IMR-90 (cell line): Measurements from ENCODE around the gene MKS1. TPM values are rescaled to one million over a fixed set of nuclear protein-coding genes. Genes with fewer than 3 reads are reported as not detected.
A peak's percentile ranks its signal among the peaks of the same experiment; 100 is the strongest.

Experiments
- ATAC-seq: fragments of 200-7000 bp; cut with Tn5 transposase; 2 replicates; pipeline ENCODE4 v1.9.1; 2020; ENCODE audit warnings: low read depth, mild to moderate bottlenecking, moderate library complexity
- BruUV-seq: library from RNA; stranded (reverse); fragments of 400-500 nt; replicated peaks from 2 replicates; lab custom pipeline; 2021; lab: Mats Ljungman, UMichigan
- CTCF ChIA-PET: fragments of 300-600 bp; formaldehyde crosslinking; extraction: SDS; loops from one replicate; lab custom pipeline; 2021; ENCODE audit warnings: antibody characterized with exemption; lab: Yijun Ruan, JAX
- POLR2A ChIA-PET: fragments of 300-600 bp; sonication (Branson Sonifier 250); formaldehyde crosslinking; loops from one replicate; lab custom pipeline; 2022; ENCODE audit warnings: antibody characterized with exemption; ENCODE audit not compliant: unreplicated experiment; lab: Charles Lee
- DNase-seq: peaks from one replicate; pipeline ENCODE4 v3.0.0; 2013
- H2AFZ ChIP-seq: replicated peaks from 2 replicates; pipeline ENCODE3; 2013; ENCODE audit warnings: low read length, mild to moderate bottlenecking; ENCODE audit not compliant: poor library complexity
- H2AK5ac ChIP-seq: 2 replicates; pipeline ENCODE4 v1.6.1; 2013; ENCODE audit warnings: low read depth, low read length, inconsistent platforms
- H2AK9ac ChIP-seq: replicated peaks from 2 replicates; pipeline ENCODE3; 2013; ENCODE audit warnings: mild to moderate bottlenecking, low read depth, low read length, moderate library complexity; ENCODE audit not compliant: poor library complexity
- H2BK120ac ChIP-seq: 2 replicates; pipeline ENCODE4 v1.6.1; 2013; ENCODE audit warnings: low read depth, low read length, inconsistent platforms
- H2BK15ac ChIP-seq: 3 replicates; pipeline ENCODE4 v1.6.1; 2013; ENCODE audit warnings: low read depth, low read length, inconsistent platforms
- H2BK20ac ChIP-seq: 2 replicates; pipeline ENCODE4 v1.6.1; 2013; ENCODE audit warnings: low read depth, mild to moderate bottlenecking, inconsistent platforms, low read length, moderate library complexity
- H2BK5ac ChIP-seq: 2 replicates; pipeline ENCODE4 v1.6.1; 2013; ENCODE audit warnings: mild to moderate bottlenecking, low read depth, low read length, inconsistent platforms; ENCODE audit not compliant: poor library complexity, severe bottlenecking
- H3K14ac ChIP-seq: replicated peaks from 2 replicates; pipeline ENCODE4 v1.6.1; 2013; ENCODE audit warnings: low read depth, low read length, inconsistent platforms
- H3K18ac ChIP-seq: 2 replicates; pipeline ENCODE4 v1.6.1; 2013; ENCODE audit warnings: low read depth, low read length, control low read depth
- H3K23ac ChIP-seq: 2 replicates; pipeline ENCODE4 v1.6.1; 2013; ENCODE audit warnings: low read depth, low read length, inconsistent platforms
- H3K27ac ChIP-seq: 2 replicates; pipeline ENCODE4 v1.5.1; 2013; ENCODE audit warnings: mild to moderate bottlenecking, control low read depth, low read length; ENCODE audit not compliant: insufficient read depth
- H3K27me3 ChIP-seq: 2 replicates; pipeline ENCODE4 v1.6.1; 2013; ENCODE audit warnings: low read length; ENCODE audit not compliant: control insufficient read depth, insufficient read depth
- H3K36me3 ChIP-seq: 2 replicates; pipeline ENCODE4 v1.6.1; 2013; ENCODE audit warnings: low read length, mixed read lengths; ENCODE audit not compliant: control insufficient read depth, insufficient read depth
- H3K4ac ChIP-seq: 2 replicates; pipeline ENCODE4 v1.6.1; 2013; ENCODE audit warnings: low read depth, low read length, inconsistent platforms
- H3K4me1 ChIP-seq: 2 replicates; pipeline ENCODE4 v1.6.1; 2013; ENCODE audit warnings: low read length, mixed read lengths; ENCODE audit not compliant: control insufficient read depth, insufficient read depth
- H3K4me2 ChIP-seq: 2 replicates; pipeline ENCODE4 v1.6.1; 2013; ENCODE audit warnings: low read depth, mild to moderate bottlenecking, control low read depth, low read length, moderate library complexity
- H3K4me3 ChIP-seq: 2 replicates; pipeline ENCODE4 v1.5.1; 2013; ENCODE audit warnings: low read depth, mild to moderate bottlenecking, control low read depth, low read length, moderate library complexity; ENCODE audit not compliant: insufficient read depth
- H3K56ac ChIP-seq: 2 replicates; pipeline ENCODE4 v1.6.1; 2013; ENCODE audit warnings: low read length, inconsistent platforms; ENCODE audit not compliant: insufficient read depth; ENCODE audit errors: extremely low read depth
- H3K79me1 ChIP-seq, 2 experiments: 2 replicates each; pipeline ENCODE4 v1.6.1; 2013; ENCODE audit warnings: low read length in 2 of 2, inconsistent platforms in 1 of 2, low read depth in 1 of 2
- H3K9ac ChIP-seq: 2 replicates; pipeline ENCODE4 v1.6.1; 2013; ENCODE audit warnings: low read depth, low read length, control low read depth
- H3K9me1 ChIP-seq: 2 replicates; pipeline ENCODE4 v1.6.1; 2013; ENCODE audit warnings: low read length, inconsistent platforms; ENCODE audit not compliant: insufficient read depth
- H3K9me3 ChIP-seq: 2 replicates; pipeline ENCODE4 v1.6.1; 2013; ENCODE audit warnings: low read length; ENCODE audit not compliant: control insufficient read depth, insufficient read depth
- H4K20me1 ChIP-seq: 2 replicates; pipeline ENCODE4 v1.6.1; 2013; ENCODE audit warnings: low read length, inconsistent platforms; ENCODE audit not compliant: insufficient read depth
- H4K5ac ChIP-seq: 2 replicates; pipeline ENCODE4 v1.6.1; 2013; ENCODE audit warnings: mild to moderate bottlenecking, low read depth, low read length, control low read depth
- H4K8ac ChIP-seq, 2 experiments: 2 replicates each; pipeline ENCODE4 v1.6.1; 2013; ENCODE audit warnings: low read depth in 2 of 2, low read length in 2 of 2, control low read depth in 1 of 2, inconsistent platforms in 1 of 2
- H4K91ac ChIP-seq: 2 replicates; pipeline ENCODE4 v1.6.1; 2013; ENCODE audit warnings: low read depth, low read length, inconsistent platforms; ENCODE audit not compliant: insufficient read depth
- BHLHE40 ChIP-seq: fragments of 150-350 bp; IDR thresholded peaks from 2 replicates; pipeline ENCODE4 v1.6.1; 2016; ENCODE audit warnings: mild to moderate bottlenecking, low read depth, low read length
- CEBPB ChIP-seq: IDR thresholded peaks from 2 replicates; pipeline ENCODE4 v1.6.1; 2012; ENCODE audit warnings: low read depth, low read length, improper control_type of control experiment
- CTCF ChIP-seq: conservative IDR thresholded peaks from 2 replicates; pipeline ENCODE4 v1.5.1; 2012; ENCODE audit warnings: mild to moderate bottlenecking, low read depth, low read length, improper control_type of control experiment
- FOS ChIP-seq: fragments of 150-350 bp; IDR thresholded peaks from 2 replicates; pipeline ENCODE4 v1.6.1; 2016; ENCODE audit warnings: low read depth, low read length
- MAZ ChIP-seq: IDR thresholded peaks from 2 replicates; pipeline ENCODE4 v1.6.1; 2012; ENCODE audit warnings: low read depth, mild to moderate bottlenecking, low read length, improper control_type of control experiment, moderate library complexity, borderline replicate concordance
- MXI1 ChIP-seq: IDR thresholded peaks from 2 replicates; pipeline ENCODE4 v1.6.1; 2012; ENCODE audit warnings: low read depth, mild to moderate bottlenecking, low read length, moderate library complexity, borderline replicate concordance
- RAD21 ChIP-seq: IDR thresholded peaks from 2 replicates; pipeline ENCODE4 v1.6.1; 2012; ENCODE audit warnings: low read length, improper control_type of control experiment
- SMC3 ChIP-seq: fragments of 150-350 bp; IDR thresholded peaks from 2 replicates; pipeline ENCODE4 v1.6.1; 2016; ENCODE audit warnings: low read depth, mild to moderate bottlenecking, antibody characterized with exemption, low read length, moderate library complexity
- USF2 ChIP-seq: fragments of 150-350 bp; IDR thresholded peaks from 2 replicates; pipeline ENCODE4 v1.6.1; 2017; ENCODE audit warnings: mild to moderate bottlenecking, antibody characterized with exemption, low read length, low read depth
- WGBS, 2 experiments: methylation state at CpG; one replicate each; pipeline versions ENCODE4 v1.1.5 to v1.1.7; 2013; ENCODE audit warnings: missing lambda C conversion rate in 2 of 2; ENCODE audit not compliant: insufficient read length in 1 of 2; ENCODE audit errors: extremely low coverage in 2 of 2; 5-methylcytosine and 5-hydroxymethylcytosine counted together
- dilution Hi-C: fragments of 300-500 bp; cut with HindIII; formaldehyde crosslinking; loops from one replicate; pipeline ENCODE4 v1.14.3; 2018; ENCODE audit warnings: low sequenced_read_pairs; ENCODE audit not compliant: unreplicated experiment
- in situ Hi-C: fragments of 300-500 bp; cut with MboI; formaldehyde crosslinking; loops from 3 replicates; pipeline ENCODE4 v1.14.3; 2019; ENCODE audit warnings: low sequenced_read_pairs, inconsistent platforms, mixed read lengths
- intact Hi-C: fragments of 100-400 bp; cut with micrococcal nuclease; formaldehyde crosslinking; loops from 2 replicates; pipeline ENCODE4 v1.10.0; 2022
- polyA plus RNA-seq, 3 experiments: library from polyadenylated mRNA; depleted of rRNA; stranded (reverse); fragments of >200 nt; gene quantifications; 2 replicates each; pipeline ENCODE4 v1.2.3, GENCODE V29; 2012; ENCODE audit warnings: low replicate concordance in 1 of 3
- total RNA-seq: library from RNA; depleted of rRNA; stranded (reverse); fragments of >200 nt; gene quantifications from 2 replicates; pipeline ENCODE4 v1.2.3, GENCODE V29; 2012

MKS1 gene
- total and polyA plus RNA-seq, 2 of the 4 experiments (the other 2 are of a cell fraction) = 11.5 to 13.2 TPM

GRCh38 chr17:58249270-58250133 is 30.4 kb upstream of the MKS1 start:
- DNase-seq = peak; percentile 31
- no peak overlapping the region for H4K91ac ChIP-seq
- TF ChIP-seq SMC3 (peak; percentile 33; the same call in 1 of the 2 replicates), BHLHE40 (peak; percentile 96), MXI1 (peak; percentile 59; the same call in 1 of the 2 replicates), CTCF (peak; percentile 70), RAD21 (peak; percentile 49), USF2 (peak; percentile 80), MAZ (peak; percentile 80), CEBPB (no peak), FOS (no peak)
- H3K79me1 ChIP-seq = no peaks in the 10 kb centered on the region
- no peaks in the 10 kb centered on the region for H3K4me1 ChIP-seq
- POLR2A ChIA-PET = no interaction called here
- H3K9ac ChIP-seq = peak overlapping the region; percentile 74
- ATAC-seq = peak; percentile 96
- peak overlapping the region in 1 of 2 experiments; percentile 55; a peak in 1 of 4 replicates for H4K8ac ChIP-seq
- H4K5ac ChIP-seq = no peak overlapping the region
- peaks cover 56% of the 10 kb centered on the region for H3K27me3 ChIP-seq
- H3K36me3 ChIP-seq = no peaks in the 10 kb centered on the region
- intact Hi-C loops (loop anchor here (2.0 kb wide), 1 partner anchor 197 kb away; no protein-coding TSS in a partner anchor), in situ Hi-C loops (no loop called here), dilution Hi-C loops (no loop called here)
- H2BK5ac ChIP-seq = no peak overlapping the region
- no peak overlapping the region for H2BK20ac ChIP-seq
- H3K27ac ChIP-seq = no peak overlapping the region
- no peak overlapping the region for H3K18ac ChIP-seq
- no peaks in the 10 kb centered on the region for H3K9me1 ChIP-seq
- peak overlapping the region; percentile 58; the same call in 1 of the 2 replicates for H3K4ac ChIP-seq
- no peaks in the 10 kb centered on the region for H3K9me3 ChIP-seq
- H3K4me3 ChIP-seq = peak overlapping the region; percentile 69
- H2BK120ac ChIP-seq = no peak overlapping the region
- CTCF ChIA-PET = interaction anchor here (0.5 to 1.8 kb wide), 11 partner anchors 8 to 168 kb away, joined by 3 to 6 read pairs (median 3); partner anchors contain the start of genes LPO and RNF43
- H2AFZ ChIP-seq = peak overlapping the region; percentile 95
- no peak overlapping the region for H3K14ac ChIP-seq
- WGBS, 2 experiments = 6% methylated on average over 20 of the region's 57 CpGs; no CpG with 5 or more reads in 1 of the 2 experiments
- no peak overlapping the region for H3K56ac ChIP-seq
- peak overlapping the region; percentile 91 for H3K4me2 ChIP-seq
- H2BK15ac ChIP-seq = no peak overlapping the region
- peak overlapping the region; percentile 81 for H2AK9ac ChIP-seq
- no peak overlapping the region; the same call in 1 of the 2 replicates for H3K23ac ChIP-seq
- BruUV-seq = no TSS peak
- H4K20me1 ChIP-seq = no peaks in the 10 kb centered on the region
- no peak overlapping the region; the same call in 1 of the 2 replicates for H2AK5ac ChIP-seq
